ENCODE measurements around the gene FSIP2.

FSIP2 gene

GRCh38 chr2:185738679-185739472 is at the start of gene FSIP2:
TSS of gene FSIP2 (plus strand) at chr2:185738804. CDS start at chr2:185738895, 91 bp downstream.
- in situ Hi-C loops (cut with HindIII; ENCODE audit: low sequenced_read_pairs) = no loop called here

GRCh38 chr2:185689906-185690539 is 48.6 kb upstream of the FSIP2 start:
- in situ Hi-C loops (cut with HindIII; ENCODE audit: low sequenced_read_pairs) = no loop called here

DNA sequence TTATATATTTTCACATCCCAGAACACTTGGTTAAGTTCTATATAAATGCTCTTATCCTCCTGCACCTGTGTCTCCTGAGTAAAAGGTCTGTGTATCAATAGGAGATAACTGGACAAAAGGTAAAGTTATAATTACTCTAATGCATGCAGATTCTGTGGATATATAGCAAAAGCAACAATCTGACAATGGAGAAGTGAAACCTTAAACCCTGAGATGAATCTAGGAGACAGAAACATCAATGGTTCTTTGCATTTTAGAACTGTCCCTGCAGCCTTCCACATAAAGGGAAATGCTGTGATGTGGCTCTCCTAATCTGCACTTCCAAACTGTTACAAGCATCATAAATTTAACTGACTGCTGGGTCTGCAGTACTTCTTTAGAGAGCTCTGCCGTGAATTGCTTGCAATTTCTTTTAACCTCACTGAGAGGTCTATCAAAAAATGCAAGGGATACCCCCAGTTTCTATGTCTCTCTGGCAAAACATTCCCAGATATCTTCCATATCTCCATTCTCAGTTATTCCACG is 42.8 kb upstream of the FSIP2 start:
- in situ Hi-C loops (cut with HindIII; ENCODE audit: low sequenced_read_pairs) = no loop called here

DNA sequence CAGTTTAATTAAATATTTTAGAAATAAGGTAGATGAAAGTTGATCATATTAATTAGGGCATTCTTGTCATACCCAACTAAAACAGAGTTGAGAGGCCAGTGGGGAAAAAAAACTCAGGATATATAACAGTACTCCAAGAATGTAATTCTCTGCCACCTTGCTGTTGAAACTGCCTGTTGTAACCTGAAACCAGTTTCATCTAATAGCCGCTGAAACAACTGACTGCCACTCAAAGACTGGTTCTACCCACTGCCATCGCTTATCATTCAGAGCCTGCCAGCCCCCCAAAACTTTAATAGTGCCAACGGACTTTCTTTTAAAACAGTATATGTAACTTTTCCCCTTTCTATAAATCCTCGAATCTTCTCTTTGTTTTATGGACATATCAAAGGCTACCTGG is 37.7 kb upstream of the FSIP2 start:
- in situ Hi-C loops (cut with HindIII; ENCODE audit: low sequenced_read_pairs) = no loop called here

DNA sequence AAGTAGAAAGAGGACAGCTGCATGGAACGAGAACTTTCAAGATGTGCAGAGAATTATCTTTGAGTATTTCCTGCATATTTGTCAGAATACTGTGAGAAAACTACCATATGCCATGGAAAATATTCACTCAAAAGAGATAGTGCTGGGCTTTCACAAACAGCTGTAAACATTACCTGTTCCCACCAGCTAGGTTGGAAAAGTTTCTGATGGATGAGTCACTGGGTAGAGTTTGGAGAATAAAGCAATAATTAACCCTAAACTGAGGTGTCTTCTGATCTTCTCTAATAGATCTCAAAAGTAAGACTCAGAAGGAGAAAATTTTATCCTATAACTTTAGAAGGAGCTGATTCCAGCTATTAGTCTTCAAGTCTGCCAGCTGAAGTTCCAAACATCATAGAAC is 3.9 kb upstream of the FSIP2 start:
- in situ Hi-C loops (cut with HindIII; ENCODE audit: low sequenced_read_pairs) = no loop called here

DNA sequence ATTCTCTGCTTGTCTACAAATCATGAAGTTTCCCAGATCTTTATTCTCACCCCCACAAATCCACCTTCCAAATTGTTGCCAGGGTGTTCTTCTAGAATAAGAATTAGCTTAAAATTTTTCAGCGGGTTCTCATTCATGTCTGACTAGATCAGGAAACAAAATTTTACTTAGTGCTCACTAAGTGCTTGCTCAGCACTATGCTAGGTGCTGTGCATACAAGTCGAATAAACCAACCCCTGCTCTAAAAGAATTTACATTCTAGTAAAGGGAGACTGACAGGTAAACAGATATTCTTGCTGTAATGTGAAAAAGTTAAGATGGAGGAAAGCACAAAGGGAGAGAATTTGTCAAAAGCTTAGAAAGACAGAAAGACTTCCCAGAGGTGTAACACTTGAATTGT is 2.4 kb upstream of the FSIP2 start:
- in situ Hi-C loops (cut with HindIII; ENCODE audit: low sequenced_read_pairs) = no loop called here

- in situ Hi-C loops (cut with HindIII; ENCODE audit: low sequenced_read_pairs) = no loop called here
Measured at GRCh38 chr2:185745864-185746859, 7.6 kb downstream of the FSIP2 start.

GRCh38 chr2:185757356-185757755 is 18.8 kb downstream of the FSIP2 start:
- in situ Hi-C loops (cut with HindIII; ENCODE audit: low sequenced_read_pairs) = no loop called here

- in situ Hi-C loops (cut with HindIII; ENCODE audit: low sequenced_read_pairs) = no loop called here
Measured at GRCh38 chr2:185771396-185771795, 32.8 kb downstream of the FSIP2 start.

DNA sequence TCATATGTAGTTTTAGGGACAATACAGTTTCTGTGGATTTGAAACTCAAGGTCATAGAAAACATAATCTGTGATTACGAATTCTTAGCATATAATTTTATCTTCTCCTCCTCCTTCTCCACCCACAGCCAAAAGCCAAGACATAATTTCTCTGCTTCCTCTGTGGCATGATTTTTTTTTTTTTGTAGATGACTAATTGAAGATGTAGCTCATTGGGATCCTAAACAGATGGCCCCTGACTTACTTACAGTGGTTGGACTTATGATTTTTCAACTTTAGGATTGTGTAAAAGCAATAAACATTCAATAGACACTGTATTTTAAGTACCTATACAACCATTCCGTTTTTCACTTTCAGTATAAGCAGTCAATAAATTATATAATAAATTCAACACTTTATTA is 42.3 kb downstream of the FSIP2 start:
- in situ Hi-C loops (cut with HindIII; ENCODE audit: low sequenced_read_pairs) = no loop called here

DNA sequence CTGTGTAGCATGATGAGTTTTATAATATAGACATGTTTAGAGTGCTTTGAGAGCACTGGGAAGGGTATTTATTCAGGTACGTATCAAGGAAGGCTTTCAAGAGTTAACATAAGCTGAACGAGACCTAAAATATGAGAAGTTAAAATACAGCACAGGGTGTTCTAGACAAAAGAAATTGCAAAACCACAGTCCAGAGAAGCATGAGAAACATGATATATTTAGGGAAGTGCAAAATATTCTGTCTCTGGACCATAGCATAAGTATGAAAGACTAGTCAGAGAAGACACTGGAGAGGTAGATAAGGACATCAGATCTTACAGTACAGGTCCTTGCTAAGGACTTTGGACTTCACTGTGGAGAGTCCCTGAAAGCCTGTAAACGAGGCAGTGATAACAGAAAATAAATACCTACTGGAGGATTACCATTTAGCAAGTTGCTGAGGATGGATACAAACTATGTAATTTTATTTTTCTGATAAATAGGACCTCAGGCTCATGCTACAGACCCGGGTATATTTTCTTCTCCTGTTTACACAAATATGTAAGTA is 43.7 kb downstream of the FSIP2 start:
- in situ Hi-C loops (cut with HindIII; ENCODE audit: low sequenced_read_pairs) = no loop called here

GRCh38 chr2:185785156-185785555 is 46.6 kb downstream of the FSIP2 start:
- in situ Hi-C loops (cut with HindIII; ENCODE audit: low sequenced_read_pairs) = no loop called here

GRCh38 chr2:185785851-185786473 is 47.4 kb downstream of the FSIP2 start:
- in situ Hi-C loops (cut with HindIII; ENCODE audit: low sequenced_read_pairs) = no loop called here

DNA sequence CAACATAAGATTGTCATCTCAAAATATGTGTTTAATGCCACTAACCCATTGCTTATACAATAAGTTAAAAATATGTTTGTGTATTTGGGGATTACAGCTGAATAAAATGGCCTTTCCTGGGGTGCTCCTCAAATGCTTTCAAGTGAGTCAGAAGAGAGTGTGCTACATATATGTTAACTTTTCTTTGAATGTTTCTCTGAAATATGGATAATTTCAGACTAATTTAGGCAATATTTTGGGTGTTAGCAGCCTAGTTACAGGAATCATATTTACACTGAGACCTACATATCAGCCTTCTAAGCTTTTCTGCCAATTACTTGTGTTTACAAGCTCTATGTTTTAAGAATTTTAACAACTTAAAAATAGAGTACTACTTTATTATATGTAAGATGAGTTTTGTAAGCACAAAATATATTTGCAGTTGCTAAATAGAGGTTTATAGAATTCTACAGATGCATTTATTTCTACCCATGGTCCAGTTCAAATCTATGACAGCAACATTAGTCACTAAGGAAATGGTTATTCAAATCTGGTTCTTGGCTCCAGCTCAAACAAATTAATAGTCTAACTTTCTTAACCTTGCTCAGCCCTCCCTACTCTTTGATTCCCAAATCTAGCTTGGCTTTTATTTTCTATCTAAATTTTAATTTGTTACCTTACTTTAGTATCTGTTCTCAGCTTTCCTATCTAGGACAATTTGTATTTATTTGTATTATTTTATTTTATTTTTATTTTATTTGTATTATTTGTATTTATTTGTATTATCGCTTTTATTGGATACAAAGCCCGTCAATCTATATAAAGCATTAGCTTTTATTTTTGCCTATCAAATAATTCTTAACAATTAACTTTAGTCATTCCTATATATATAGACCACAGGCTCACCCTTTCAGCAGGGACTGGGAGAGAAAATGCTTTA is 48.9 kb downstream of the FSIP2 start:
- in situ Hi-C loops (cut with HindIII; ENCODE audit: low sequenced_read_pairs) = no loop called here

DNA sequence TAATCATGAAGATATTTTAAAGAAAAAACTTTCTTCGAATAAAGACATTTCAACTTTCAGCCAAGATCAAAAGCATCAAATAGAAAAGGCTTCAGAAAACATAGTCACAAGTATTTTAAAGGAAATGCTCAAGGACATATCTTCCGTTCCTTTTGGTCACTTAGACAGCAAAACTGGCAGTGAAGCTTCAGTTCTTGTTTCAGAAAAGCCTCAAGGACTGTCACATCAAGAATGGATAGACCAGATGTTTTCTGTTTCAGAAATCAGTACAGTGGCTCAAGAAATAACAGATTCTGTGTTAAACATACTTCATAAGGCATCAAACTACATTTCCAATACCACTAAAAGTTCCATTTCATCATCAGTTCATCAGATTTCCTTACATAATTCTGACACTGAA is 51.8 kb downstream of the FSIP2 start:
- in situ Hi-C loops (cut with HindIII; ENCODE audit: low sequenced_read_pairs) = no loop called here

- in situ Hi-C loops (cut with HindIII; ENCODE audit: low sequenced_read_pairs) = no loop called here
Measured at GRCh38 chr2:185793532-185794345, 55.1 kb downstream of the FSIP2 start.

DNA sequence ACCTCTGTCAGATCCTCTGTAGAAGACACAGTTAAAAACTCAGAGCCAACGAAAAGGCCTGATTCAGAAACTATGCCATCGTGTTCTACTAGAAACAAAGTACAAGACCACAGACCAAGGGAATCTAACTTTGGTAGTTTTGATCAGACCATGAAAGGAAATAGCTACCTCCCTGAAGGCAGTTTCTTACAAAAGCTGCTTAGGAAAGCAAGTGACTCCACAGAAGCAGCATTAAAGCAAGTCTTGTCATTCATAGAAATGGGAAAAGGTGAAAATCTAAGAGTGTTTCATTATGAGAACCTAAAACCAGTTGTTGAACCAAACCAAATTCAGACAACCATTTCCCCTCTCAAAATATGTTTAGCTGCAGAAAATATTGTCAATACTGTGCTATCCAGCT is 58.2 kb downstream of the FSIP2 start:
- in situ Hi-C loops (cut with HindIII; ENCODE audit: low sequenced_read_pairs) = no loop called here

GRCh38 chr2:185802926-185803325 is 64.3 kb downstream of the FSIP2 start:
- in situ Hi-C loops (cut with HindIII; ENCODE audit: low sequenced_read_pairs) = no loop called here

Measured in DLD1 (cell line).